ENCODE results near the gene MCAM. TPM values are rescaled to one million over a fixed set of nuclear protein-coding genes. Genes with fewer than 3 reads are reported as not detected.

MCAM gene
- total and polyA plus RNA-seq, 2 donors (not counting 3 experiments of a cell fraction or from before 2014, with no cell fraction given): 1,027 to 2,543 TPM

Small RNA genes lying within 50 kb of the gene (microRNA-seq; reads per million reads assigned to microRNA genes)
- gene MIR6756 (ENCODE audit: borderline number of aligned reads, borderline replicate concordance): 1.9 reads per million

Small RNA genes lying within 50 kb of the gene (small RNA-seq; reads per million reads assigned to genes)
- gene RF01225 (ENCODE audit: insufficient read depth, insufficient read length, low read depth, low replicate concordance) (not detected), gene RNU6-262P (ENCODE audit: insufficient read depth, insufficient read length, low read depth, low replicate concordance) (not detected)

Other genes starting within 250 kb of the MCAM start
- gene VPS11, start 249.3 kb downstream of the MCAM start, total RNA-seq: 27.0 and 31.0 TPM in 2 replicates
- gene VPS11, start 249.3 kb downstream of the MCAM start, polyA plus RNA-seq: 25.4 and 26.4 TPM in 2 replicates
- 13.5 and 16.1 TPM in 2 replicates for gene HMBS, start 232.2 kb downstream of the MCAM start, total RNA-seq
- gene HMBS, start 232.2 kb downstream of the MCAM start, polyA plus RNA-seq: 23.9 and 24.8 TPM in 2 replicates
- gene DPAGT1, start 215.3 kb downstream of the MCAM start, total RNA-seq: 48.4 and 62.0 TPM in 2 replicates
- gene DPAGT1, start 215.3 kb downstream of the MCAM start, polyA plus RNA-seq: 203 and 212 TPM in 2 replicates
- 10.4 and 10.5 TPM in 2 replicates for gene C2CD2L, start 209.8 kb downstream of the MCAM start, total RNA-seq
- gene C2CD2L, start 209.8 kb downstream of the MCAM start, polyA plus RNA-seq: 9.1 and 10.2 TPM in 2 replicates
- gene HINFP, start 195.6 kb downstream of the MCAM start, total RNA-seq: 32.6 and 33.4 TPM in 2 replicates
- gene HINFP, start 195.6 kb downstream of the MCAM start, polyA plus RNA-seq: 30.8 and 34.6 TPM in 2 replicates
- 0.67 and 1.7 TPM in 2 replicates for gene ABCG4, start 168.1 kb downstream of the MCAM start, total RNA-seq
- gene ABCG4, start 168.1 kb downstream of the MCAM start, polyA plus RNA-seq: 1.0 TPM in 2 replicates
- 14.6 and 15.1 TPM in 2 replicates for gene NLRX1, start 148.4 kb downstream of the MCAM start, total RNA-seq
- gene NLRX1, start 148.4 kb downstream of the MCAM start, polyA plus RNA-seq: 15.5 and 18.3 TPM in 2 replicates
- not detected in 2 replicates for gene NHERF4, start 131.7 kb downstream of the MCAM start, total RNA-seq
- gene NHERF4, start 131.7 kb downstream of the MCAM start, polyA plus RNA-seq: not detected in 2 replicates
- gene CBL, start 110.8 kb downstream of the MCAM start, total RNA-seq: 40.1 and 41.5 TPM in 2 replicates
- gene CBL, start 110.8 kb downstream of the MCAM start, polyA plus RNA-seq: 12.5 and 15.5 TPM in 2 replicates
- gene RNF26, start 17.4 kb upstream of the MCAM start, total RNA-seq: 37.9 and 40.1 TPM in 2 replicates
- 41.6 and 43.8 TPM in 2 replicates for gene RNF26, start 17.4 kb upstream of the MCAM start, polyA plus RNA-seq
- gene C1QTNF5, start 23.8 kb upstream of the MCAM start, total RNA-seq: 126 and 130 TPM in 2 replicates
- gene C1QTNF5, start 23.8 kb upstream of the MCAM start, polyA plus RNA-seq: 201 and 228 TPM in 2 replicates
- gene MFRP, start 29.6 kb upstream of the MCAM start, total RNA-seq: not detected in 2 replicates
- 0.03 and 0.08 TPM in 2 replicates for gene MFRP, start 29.6 kb upstream of the MCAM start, polyA plus RNA-seq
- gene USP2, start 64.6 kb upstream of the MCAM start, total RNA-seq: 1.1 and 1.2 TPM in 2 replicates
- gene USP2, start 64.6 kb upstream of the MCAM start, polyA plus RNA-seq: 0.21 and 0.22 TPM in 2 replicates
- 0.75 TPM in 1 of 2 replicates, not detected in the other for gene THY1, start 106.0 kb upstream of the MCAM start, total RNA-seq
- gene THY1, start 106.0 kb upstream of the MCAM start, polyA plus RNA-seq: 1.4 and 3.1 TPM in 2 replicates

Data from endothelial cell of umbilical vein (primary cell).